Glomerular endothelial cell (primary cell): ENCODE data around the gene CPEB3. TPM values are rescaled to one million over a fixed set of nuclear protein-coding genes. Genes with fewer than 3 reads are reported as not detected.

Experiments used
- total RNA-seq: library from RNA; depleted of rRNA; stranded (reverse); fragments of >200 nt; gene quantifications from 2 replicates; pipeline ENCODE4 v1.2.3, GENCODE V29; 2015

Gene CPEB3
- total RNA-seq, 1 donor from 2014 or later: 1.6 TPM

Other genes with a start within 250 kb of the CPEB3 start
- 17.2 and 35.4 TPM in 2 replicates for gene MARCHF5, start 89 bp upstream of the CPEB3 start, total RNA-seq